Testis (tissue), 2 donors: ENCODE data around the gene TRIM16.
"Not testable (repeated sequence)": the region's sequence is repeated elsewhere in the genome, so short reads cannot be mapped to it uniquely, and the experiment has no call there.

Source experiments
- CTCF ChIP-seq, 3 experiments: fragments of 450-650 bp in 2 of 3; fragments of 200-600 bp in 1 of 3; sonication (generic) in 1 of 3; IDR thresholded peaks; one replicate each; pipeline ENCODE4 v1.5.1; 2016 to 2019; ENCODE audit warnings: antibody characterized with exemption in 3 of 3, mild to moderate bottlenecking in 2 of 3, moderate library complexity in 1 of 3
- POLR2A ChIP-seq: fragments of 450-650 bp; IDR thresholded peaks from one replicate; pipeline ENCODE4 v1.6.1; 2017; ENCODE audit warnings: antibody characterized with exemption, mild to moderate bottlenecking, moderate library complexity

GRCh38 chr17:15591986-15592385, 92.1 kb downstream of the TRIM16 start:
- not testable (repeated sequence) for TF ChIP-seq POLR2A; CTCF (IDR thresholded peaks at IDR 0.05)
